Endodermal cell (in vitro differentiated cells): ENCODE data around the gene CRHR1. TPM values are rescaled to one million over a fixed set of nuclear protein-coding genes. Genes with fewer than 3 reads are reported as not detected.

Experiments
- DNase-seq: peaks from one replicate; pipeline ENCODE4 v3.0.0-alpha.2; 2017
- H3K27ac ChIP-seq: 2 replicates; pipeline ENCODE4 v1.5.1; 2013; ENCODE audit warnings: mild to moderate bottlenecking, low read depth, low read length, moderate library complexity
- H3K27me3 ChIP-seq: 2 replicates; pipeline ENCODE4 v1.6.1; 2013; ENCODE audit warnings: mild to moderate bottlenecking, low read length, moderate library complexity; ENCODE audit not compliant: insufficient read depth, control insufficient read depth, poor library complexity, severe bottlenecking
- H3K36me3 ChIP-seq: 2 replicates; pipeline ENCODE4 v1.7.0; 2013; ENCODE audit warnings: mild to moderate bottlenecking, low read length, moderate library complexity; ENCODE audit not compliant: control insufficient read depth, insufficient read depth
- H3K4me1 ChIP-seq: one replicate; pipeline ENCODE4 v1.7.0; 2013; ENCODE audit warnings: low read length; ENCODE audit not compliant: control insufficient read depth, insufficient read depth
- H3K4me3 ChIP-seq: 2 replicates; pipeline ENCODE4 v1.5.1; 2013; ENCODE audit warnings: mild to moderate bottlenecking, low read length, moderate library complexity
- H3K9ac ChIP-seq: 2 replicates; pipeline ENCODE4 v1.6.1; 2013; ENCODE audit warnings: mild to moderate bottlenecking, low read length, moderate library complexity; ENCODE audit not compliant: poor library complexity, severe bottlenecking; ENCODE audit errors: extremely low read depth
- H3K9me3 ChIP-seq: 2 replicates; pipeline ENCODE4 v1.6.1; 2013; ENCODE audit warnings: mild to moderate bottlenecking, low read length, moderate library complexity; ENCODE audit not compliant: control insufficient read depth
- H3K27ac Mint-ChIP-seq: 2 replicates; pipeline ENCODE4 v1.8.0; 2020; ENCODE audit warnings: mixed read lengths
- H3K27me3 Mint-ChIP-seq: 2 replicates; pipeline ENCODE4 v1.8.0; 2021; ENCODE audit warnings: mild to moderate bottlenecking, mixed read lengths; ENCODE audit not compliant: insufficient read depth
- H3K36me3 Mint-ChIP-seq: 2 replicates; pipeline ENCODE4 v1.8.0; 2020; ENCODE audit warnings: low read depth, mixed read lengths
- H3K4me1 Mint-ChIP-seq: 2 replicates; pipeline ENCODE4 v1.8.0; 2020; ENCODE audit warnings: mixed read lengths
- H3K4me3 Mint-ChIP-seq: 2 replicates; pipeline ENCODE4 v1.8.0; 2020; ENCODE audit warnings: mild to moderate bottlenecking, moderate library complexity, mixed read lengths
- H3K9me3 Mint-ChIP-seq: 2 replicates; pipeline ENCODE4 v1.8.0; 2020; ENCODE audit warnings: mild to moderate bottlenecking, mixed read lengths
- WGBS, 2 experiments: methylation state at CpG; one replicate each; pipeline versions ENCODE4 v1.1.5 to v1.1.7; 2013; ENCODE audit warnings: missing lambda C conversion rate in 2 of 2, mixed read lengths in 1 of 2; ENCODE audit not compliant: insufficient coverage in 1 of 2, insufficient read length in 1 of 2; 5-methylcytosine and 5-hydroxymethylcytosine counted together
- total RNA-seq, 2 donors: library from RNA; stranded (reverse); fragmentation: NEBNext Ultra II Directional in 1 of 2; extraction: Animal tissue kit (Norgen Biotek cat#: 25700) in 1 of 2; gene quantifications; 2 replicates in 1 of 2; 3 replicates in 1 of 2; pipeline ENCODE4 v1.2.1, GENCODE V29; 2021
- TF ChIP-seq, protein P1 (sequence below): fragments of 200-600 bp; sonication (generic); conservative IDR thresholded peaks from 2 replicates; pipeline ENCODE4 v1.5.0; 2021; ENCODE audit warnings: antibody characterized with exemption, mild to moderate bottlenecking

Gene CRHR1
- total RNA-seq, 2 donors from 2014 or later, result 0.81 to 1.8 TPM

DNA sequence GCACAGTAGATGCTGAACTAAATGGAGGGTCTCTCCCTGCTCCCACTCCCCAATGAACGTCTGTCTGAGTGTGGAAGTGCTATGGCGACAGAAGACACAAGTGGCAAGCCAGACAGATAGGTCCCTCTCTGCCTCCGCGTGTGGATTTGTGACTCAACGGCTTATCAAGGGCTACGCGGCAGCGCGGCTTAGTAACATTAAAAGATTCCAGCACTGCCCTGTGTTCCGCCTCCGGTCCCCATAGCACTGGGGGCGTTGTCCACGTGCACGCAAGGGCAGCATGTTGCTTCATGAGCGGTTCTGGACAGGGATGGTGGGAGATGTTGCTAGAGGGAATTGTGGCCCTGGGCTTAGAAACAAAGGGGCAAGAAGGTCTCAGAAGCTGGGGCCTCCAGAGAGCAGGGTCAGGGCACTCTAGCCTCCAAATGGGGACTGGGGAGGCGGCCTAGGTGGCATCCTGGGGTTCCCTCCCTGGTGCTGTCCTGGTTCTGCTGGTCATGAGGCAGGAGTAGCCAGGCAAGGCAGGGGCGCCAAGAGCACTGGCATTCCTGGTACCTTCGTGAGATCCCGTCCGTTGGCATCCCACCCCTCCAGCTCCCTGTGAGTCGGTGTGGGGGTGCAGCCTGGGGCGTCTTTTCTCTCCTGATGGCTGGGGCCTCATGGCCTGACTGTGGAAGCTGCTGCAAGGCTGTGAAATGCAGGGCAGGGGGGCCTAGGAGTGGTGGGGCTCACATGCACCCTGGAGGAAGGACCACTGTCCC, 9.1 kb downstream of the CRHR1 start:
- whole genome bisulfite sequencing, 2 experiments, result 92 to 93% methylated on average over 19 to 22 of the region's 22 CpGs
- no peak overlapping the region for H3K4me3 Mint-ChIP-seq
- H3K36me3 Mint-ChIP-seq, result no peaks in the 10 kb centered on the region
- Histone ChIP-seq H3K4me1 (peaks cover 9% of the 10 kb centered on the region), H3K9ac (no peak overlapping the region), H3K9me3 (no peaks in the 10 kb centered on the region), H3K36me3 (no peaks in the 10 kb centered on the region), H3K27ac (no peak overlapping the region), H3K27me3 (peaks cover 28% of the 10 kb centered on the region), H3K4me3 (no peak overlapping the region)
- no peak for DNase-seq
- TF ChIP-seq, protein P1, sequence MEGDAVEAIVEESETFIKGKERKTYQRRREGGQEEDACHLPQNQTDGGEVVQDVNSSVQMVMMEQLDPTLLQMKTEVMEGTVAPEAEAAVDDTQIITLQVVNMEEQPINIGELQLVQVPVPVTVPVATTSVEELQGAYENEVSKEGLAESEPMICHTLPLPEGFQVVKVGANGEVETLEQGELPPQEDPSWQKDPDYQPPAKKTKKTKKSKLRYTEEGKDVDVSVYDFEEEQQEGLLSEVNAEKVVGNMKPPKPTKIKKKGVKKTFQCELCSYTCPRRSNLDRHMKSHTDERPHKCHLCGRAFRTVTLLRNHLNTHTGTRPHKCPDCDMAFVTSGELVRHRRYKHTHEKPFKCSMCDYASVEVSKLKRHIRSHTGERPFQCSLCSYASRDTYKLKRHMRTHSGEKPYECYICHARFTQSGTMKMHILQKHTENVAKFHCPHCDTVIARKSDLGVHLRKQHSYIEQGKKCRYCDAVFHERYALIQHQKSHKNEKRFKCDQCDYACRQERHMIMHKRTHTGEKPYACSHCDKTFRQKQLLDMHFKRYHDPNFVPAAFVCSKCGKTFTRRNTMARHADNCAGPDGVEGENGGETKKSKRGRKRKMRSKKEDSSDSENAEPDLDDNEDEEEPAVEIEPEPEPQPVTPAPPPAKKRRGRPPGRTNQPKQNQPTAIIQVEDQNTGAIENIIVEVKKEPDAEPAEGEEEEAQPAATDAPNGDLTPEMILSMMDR, result no peak
- H3K9me3 Mint-ChIP-seq, result no peaks in the 10 kb centered on the region
- H3K27me3 Mint-ChIP-seq, result peaks cover 45% of the 10 kb centered on the region
- H3K4me1 Mint-ChIP-seq, result peaks cover 23% of the 10 kb centered on the region
- no peak overlapping the region for H3K27ac Mint-ChIP-seq

DNA sequence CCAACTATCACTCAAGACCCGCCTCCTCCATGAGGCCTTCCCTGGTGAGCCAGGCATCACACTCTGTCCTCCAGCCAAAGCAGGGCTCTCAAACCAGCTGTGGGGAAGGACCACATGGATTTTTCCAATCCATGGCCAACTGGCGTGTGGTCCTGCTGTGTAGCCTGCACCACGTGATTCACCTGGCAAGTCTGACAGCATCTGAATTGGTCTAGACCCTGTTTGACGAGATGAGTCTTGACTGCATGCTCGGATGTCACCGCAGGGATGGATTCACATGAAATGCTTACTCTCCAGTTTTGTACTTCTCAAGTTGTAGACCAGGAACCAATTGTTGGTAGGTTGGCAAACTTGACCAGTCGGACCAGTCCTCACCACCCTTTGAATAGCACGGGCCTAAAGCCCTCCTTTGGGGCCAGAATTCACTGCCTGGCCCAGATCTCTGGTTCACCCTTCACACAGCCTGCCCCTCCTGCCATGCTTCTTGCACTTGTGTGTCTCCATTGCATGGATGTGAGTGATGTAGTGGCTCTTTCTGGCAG, 9.9 kb downstream of the CRHR1 start:
- 92 to 96% methylated on average over 8 of the region's 8 CpGs for WGBS, 2 experiments
- H3K4me1 Mint-ChIP-seq, result peaks cover 23% of the 10 kb centered on the region
- no peaks in the 10 kb centered on the region for H3K36me3 Mint-ChIP-seq
- H3K4me3 Mint-ChIP-seq, result no peak overlapping the region
- H3K27ac ChIP-seq, result no peak overlapping the region
- H3K9me3 Mint-ChIP-seq, result no peaks in the 10 kb centered on the region
- no peak overlapping the region for H3K9ac ChIP-seq
- DNase-seq, result no peak
- peaks cover 9% of the 10 kb centered on the region for H3K4me1 ChIP-seq
- H3K27me3 Mint-ChIP-seq, result peaks cover 36% of the 10 kb centered on the region
- H3K27me3 ChIP-seq, result peaks cover 19% of the 10 kb centered on the region
- H3K36me3 ChIP-seq, result no peaks in the 10 kb centered on the region
- H3K9me3 ChIP-seq, result no peaks in the 10 kb centered on the region
- H3K4me3 ChIP-seq, result no peak overlapping the region
- H3K27ac Mint-ChIP-seq, result no peak overlapping the region
- TF ChIP-seq, protein P1, result no peak

DNA sequence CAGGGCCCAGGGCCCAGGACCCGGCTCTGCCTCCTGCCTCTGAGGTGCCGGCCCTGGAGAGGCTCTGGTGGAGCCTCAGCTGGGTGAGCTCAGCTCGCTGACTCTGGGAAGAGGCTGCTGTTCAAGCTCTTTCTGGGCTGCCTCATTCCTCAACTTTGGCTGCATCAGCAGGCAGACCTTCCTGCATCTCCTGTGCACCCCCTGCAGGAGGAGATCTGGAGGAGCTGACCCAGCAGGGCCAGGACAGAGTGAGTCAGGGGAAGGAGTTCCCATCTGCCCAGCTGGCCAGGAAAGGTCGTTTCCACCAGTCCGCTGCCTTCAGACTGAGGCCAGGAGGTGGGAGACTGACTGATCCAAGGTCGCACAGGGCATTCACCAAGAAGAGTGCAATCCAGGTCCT, 10.7 kb downstream of the CRHR1 start:
- 84 to 85% methylated on average over 6 of the region's 6 CpGs for WGBS, 2 experiments
- H3K27me3 Mint-ChIP-seq, result peaks cover 32% of the 10 kb centered on the region
- peak; percentile 90 for DNase-seq

More for the DNA sequence above, 10.7 kb downstream of the CRHR1 start:
- no peak overlapping the region for H3K4me3 ChIP-seq
- H3K27me3 ChIP-seq, result peaks cover 12% of the 10 kb centered on the region
- H3K9ac ChIP-seq, result no peak overlapping the region
- Mint-ChIP-seq H3K4me1 (peaks cover 23% of the 10 kb centered on the region), H3K27ac (no peak overlapping the region), H3K9me3 (no peaks in the 10 kb centered on the region), H3K36me3 (no peaks in the 10 kb centered on the region), H3K4me3 (no peak overlapping the region)
- H3K36me3 ChIP-seq, result no peaks in the 10 kb centered on the region
- no peaks in the 10 kb centered on the region for H3K9me3 ChIP-seq
- H3K27ac ChIP-seq, result no peak overlapping the region
- TF ChIP-seq, protein P1, result peak; percentile 70
- peaks cover 9% of the 10 kb centered on the region for H3K4me1 ChIP-seq
